RWPE2 (cell line): ENCODE measurements around the gene TUT4.

ENCODE experiments used
- ATAC-seq: fragments of 200-7000 bp; cut with Tn5 transposase; 3 replicates; pipeline ENCODE4 v1.9.1; 2021; ENCODE audit warnings: low read depth
- DNase-seq: peaks from one replicate; pipeline ENCODE4 v3.0.0-alpha.2; 2020; ENCODE audit warnings: low spot score
- H3K27ac ChIP-seq: fragments of 450-650 bp; 2 replicates; pipeline ENCODE4 v1.5.1; 2017; ENCODE audit warnings: mild to moderate bottlenecking; ENCODE audit not compliant: poor library complexity, severe bottlenecking
- H3K27me3 ChIP-seq: fragments of 250-450 bp; sonication (Bioruptor Pico); 2 replicates; pipeline ENCODE4 v1.5.1; 2021; ENCODE audit warnings: mild to moderate bottlenecking, moderate library complexity; ENCODE audit not compliant: insufficient read depth, poor library complexity, severe bottlenecking
- H3K36me3 ChIP-seq: fragments of 250-450 bp; sonication (Bioruptor Pico); 2 replicates; pipeline ENCODE4 v1.5.1; 2020; ENCODE audit warnings: low read depth, mild to moderate bottlenecking, moderate library complexity
- H3K4me1 ChIP-seq: fragments of 250-450 bp; sonication (Bioruptor Pico); 2 replicates; pipeline ENCODE4 v1.5.1; 2021; ENCODE audit warnings: mild to moderate bottlenecking, moderate library complexity; ENCODE audit not compliant: insufficient read depth, poor library complexity, severe bottlenecking
- H3K4me3 ChIP-seq: fragments of 250-450 bp; sonication (Bioruptor Pico); 2 replicates; pipeline ENCODE4 v1.5.1; 2021; ENCODE audit warnings: mild to moderate bottlenecking, moderate library complexity; ENCODE audit not compliant: severe bottlenecking
- H3K9me3 ChIP-seq: fragments of 250-450 bp; sonication (Bioruptor Pico); 2 replicates; pipeline ENCODE4 v1.5.1; 2021; ENCODE audit warnings: mild to moderate bottlenecking, moderate library complexity; ENCODE audit not compliant: severe bottlenecking
- TF ChIP-seq, protein P1 (sequence below): fragments of 450-650 bp; IDR thresholded peaks from one replicate; pipeline ENCODE4 v1.5.1; 2017; ENCODE audit warnings: mild to moderate bottlenecking, moderate library complexity; ENCODE audit not compliant: poor library complexity, severe bottlenecking

Gene TUT4

DNA sequence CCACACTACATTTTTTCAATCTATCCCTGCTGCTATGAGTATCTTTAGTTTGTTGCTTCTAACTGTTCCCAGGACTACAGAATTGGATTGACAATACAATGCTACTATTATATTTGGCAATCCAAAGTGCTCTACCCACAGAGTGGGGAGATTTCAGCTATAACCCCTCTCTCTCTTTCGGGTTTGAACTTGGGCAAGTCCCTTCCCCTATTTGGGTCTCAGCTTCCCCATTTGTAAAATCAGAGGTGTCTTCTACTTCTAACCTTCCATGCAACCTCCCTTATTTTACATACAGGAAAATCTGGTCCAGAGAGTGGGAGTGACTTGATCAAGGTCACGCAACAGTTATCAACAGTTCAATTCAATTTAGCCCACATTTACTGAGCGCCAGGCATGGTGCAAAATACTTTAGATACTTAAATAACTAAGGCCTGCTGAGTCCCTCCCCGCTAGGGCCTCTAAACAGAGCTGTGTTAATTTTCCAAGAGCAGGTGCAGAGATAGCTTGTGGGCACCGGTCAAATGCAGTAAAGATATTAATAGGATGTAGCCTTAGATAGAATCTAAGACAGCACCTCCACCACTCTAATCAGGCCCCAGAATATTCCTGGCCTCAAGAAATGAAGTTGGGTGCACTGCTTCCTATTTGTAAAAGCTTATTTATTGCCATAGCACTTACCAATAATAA is 39.9 kb upstream of the TUT4 start:
- no peak for ATAC-seq
- H3K27me3 ChIP-seq, result no peaks in the 10 kb centered on the region
- H3K4me1 ChIP-seq, result no peaks in the 10 kb centered on the region
- H3K9me3 ChIP-seq, result no peaks in the 10 kb centered on the region
- DNase-seq, result no peak
- TF ChIP-seq, protein P1, sequence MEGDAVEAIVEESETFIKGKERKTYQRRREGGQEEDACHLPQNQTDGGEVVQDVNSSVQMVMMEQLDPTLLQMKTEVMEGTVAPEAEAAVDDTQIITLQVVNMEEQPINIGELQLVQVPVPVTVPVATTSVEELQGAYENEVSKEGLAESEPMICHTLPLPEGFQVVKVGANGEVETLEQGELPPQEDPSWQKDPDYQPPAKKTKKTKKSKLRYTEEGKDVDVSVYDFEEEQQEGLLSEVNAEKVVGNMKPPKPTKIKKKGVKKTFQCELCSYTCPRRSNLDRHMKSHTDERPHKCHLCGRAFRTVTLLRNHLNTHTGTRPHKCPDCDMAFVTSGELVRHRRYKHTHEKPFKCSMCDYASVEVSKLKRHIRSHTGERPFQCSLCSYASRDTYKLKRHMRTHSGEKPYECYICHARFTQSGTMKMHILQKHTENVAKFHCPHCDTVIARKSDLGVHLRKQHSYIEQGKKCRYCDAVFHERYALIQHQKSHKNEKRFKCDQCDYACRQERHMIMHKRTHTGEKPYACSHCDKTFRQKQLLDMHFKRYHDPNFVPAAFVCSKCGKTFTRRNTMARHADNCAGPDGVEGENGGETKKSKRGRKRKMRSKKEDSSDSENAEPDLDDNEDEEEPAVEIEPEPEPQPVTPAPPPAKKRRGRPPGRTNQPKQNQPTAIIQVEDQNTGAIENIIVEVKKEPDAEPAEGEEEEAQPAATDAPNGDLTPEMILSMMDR, result no peak
- no peaks in the 10 kb centered on the region for H3K36me3 ChIP-seq
- no peak overlapping the region for H3K27ac ChIP-seq
- no peak overlapping the region for H3K4me3 ChIP-seq

DNA sequence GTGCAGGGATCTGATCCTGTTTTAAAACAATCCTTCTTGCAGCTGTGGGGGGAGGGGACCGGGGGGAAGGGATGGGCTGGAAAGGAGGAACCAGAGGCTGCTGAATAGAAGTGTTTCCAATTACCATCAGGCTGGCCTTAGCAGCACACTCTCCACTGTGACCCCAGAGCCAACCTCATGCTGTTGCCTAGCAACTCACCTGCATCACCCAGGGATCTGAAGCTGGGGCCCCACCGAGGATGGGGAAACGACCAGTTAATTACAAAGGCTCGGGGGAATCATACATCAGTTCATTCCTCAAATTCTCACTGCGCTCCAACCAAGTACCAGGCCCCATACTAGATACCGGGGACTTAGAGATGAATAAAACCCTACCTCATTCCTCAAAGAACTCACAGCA is 37.4 kb upstream of the TUT4 start:
- Histone ChIP-seq H3K27me3 (no peaks in the 10 kb centered on the region), H3K4me1 (no peaks in the 10 kb centered on the region), H3K27ac (no peak overlapping the region), H3K9me3 (no peaks in the 10 kb centered on the region), H3K4me3 (no peak overlapping the region), H3K36me3 (no peaks in the 10 kb centered on the region)
- no peak for DNase-seq
- no peak for ATAC-seq
- TF ChIP-seq, protein P1, result no peak

DNA sequence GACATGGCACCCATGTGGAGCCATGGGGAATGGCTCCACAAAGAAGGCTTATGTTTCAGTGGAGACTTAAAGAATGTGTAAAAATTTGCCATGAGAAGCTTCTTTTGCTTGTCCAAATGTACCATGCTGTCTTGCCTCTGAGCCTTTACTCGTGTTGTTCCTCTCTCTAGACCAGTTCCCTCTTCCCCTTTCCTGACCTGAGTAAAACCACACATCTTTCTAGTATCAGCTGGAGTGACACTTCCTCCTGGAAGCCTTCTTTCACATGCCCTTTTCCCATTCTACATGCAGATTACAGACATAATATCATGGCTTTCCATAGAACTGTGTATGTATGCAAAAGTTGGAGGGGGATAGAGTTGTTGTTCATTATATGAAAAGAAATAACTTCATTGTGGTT is 35.6 kb upstream of the TUT4 start:
- Histone ChIP-seq H3K27me3 (no peaks in the 10 kb centered on the region), H3K9me3 (no peaks in the 10 kb centered on the region), H3K27ac (no peak overlapping the region), H3K36me3 (no peaks in the 10 kb centered on the region), H3K4me1 (no peaks in the 10 kb centered on the region), H3K4me3 (no peak overlapping the region)
- DNase-seq (no peak), ATAC-seq (no peak)
- TF ChIP-seq, protein P1, result no peak

DNA sequence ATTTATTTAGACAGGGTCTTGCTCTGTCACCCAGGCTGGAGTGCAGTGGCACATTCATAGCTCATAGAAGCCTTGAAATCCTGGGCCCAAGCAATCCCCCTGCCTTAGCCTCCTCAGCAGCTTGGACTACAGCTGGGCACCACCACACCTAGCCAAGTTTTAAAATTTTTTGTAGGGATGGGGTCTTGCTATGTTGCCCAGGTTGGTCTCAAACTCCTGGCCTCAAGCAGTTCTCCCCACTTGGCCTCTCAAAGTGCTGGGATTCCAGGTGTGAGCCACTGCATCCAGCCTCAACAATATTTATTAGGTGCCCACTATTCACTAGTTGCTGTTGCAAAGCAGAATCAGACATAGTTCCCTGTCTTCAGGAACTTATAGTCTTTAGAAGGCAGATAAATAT is 35.1 kb upstream of the TUT4 start:
- H3K27me3 ChIP-seq, result no peaks in the 10 kb centered on the region
- TF ChIP-seq, protein P1, result no peak
- H3K27ac ChIP-seq, result no peak overlapping the region

DNA sequence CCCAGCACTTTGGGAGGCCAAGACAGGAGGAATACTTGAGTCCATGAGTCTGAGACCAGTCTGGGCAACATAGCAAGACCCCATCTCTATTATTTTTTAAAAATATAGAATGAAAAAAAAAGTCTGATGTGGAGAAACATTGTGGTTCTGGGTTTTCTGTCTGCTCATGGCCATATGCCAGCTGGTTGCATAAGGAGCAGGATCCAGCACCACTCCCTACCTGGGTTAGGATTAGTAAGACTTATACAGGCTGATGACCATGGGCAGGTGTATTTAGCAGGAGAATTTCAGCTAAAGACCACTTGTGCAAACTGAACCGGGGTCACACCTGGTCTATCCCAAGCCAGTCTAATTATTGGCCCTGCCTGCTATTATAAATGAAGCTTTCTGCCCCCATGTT is 32.6 kb upstream of the TUT4 start:
- DNase-seq (no peak), ATAC-seq (no peak)
- Histone ChIP-seq H3K9me3 (no peaks in the 10 kb centered on the region), H3K27ac (no peak overlapping the region), H3K36me3 (no peaks in the 10 kb centered on the region), H3K4me3 (no peak overlapping the region), H3K4me1 (no peaks in the 10 kb centered on the region), H3K27me3 (no peaks in the 10 kb centered on the region)
- TF ChIP-seq, protein P1, result no peak

More for the DNA sequence above, 35.1 kb upstream of the TUT4 start:
- ATAC-seq (no peak), DNase-seq (no peak)
- H3K4me1 ChIP-seq, result no peaks in the 10 kb centered on the region
- H3K9me3 ChIP-seq, result no peaks in the 10 kb centered on the region
- no peaks in the 10 kb centered on the region for H3K36me3 ChIP-seq
- H3K4me3 ChIP-seq, result no peak overlapping the region
